DOHH2 (cell line): ENCODE measurements around the gene ERC2.
"Not testable (repeated sequence)": the region's sequence is repeated elsewhere in the genome, so short reads cannot be mapped to it uniquely, and the experiment has no call there.

Experiments
- H3F3A ChIP-seq: fragments of 200-600 bp; sonication (generic), shearing (Covaris generic); 2 replicates; pipeline ENCODE4 v1.6.0; 2016; ENCODE audit warnings: antibody characterized with exemption, mild to moderate bottlenecking; ENCODE audit not compliant: control insufficient read depth, insufficient read depth
- H3K27ac ChIP-seq: fragments of 200-600 bp; sonication (generic); 2 replicates; pipeline ENCODE4 v1.5.1; 2014; ENCODE audit warnings: low read depth, mild to moderate bottlenecking, low read length, moderate library complexity
- H3K27me3 ChIP-seq: fragments of 200-600 bp; sonication (generic); 2 replicates; pipeline ENCODE4 v1.6.1; 2014; ENCODE audit warnings: mild to moderate bottlenecking, low read length, mixed read lengths; ENCODE audit not compliant: control insufficient read depth
- H3K36me3 ChIP-seq: fragments of 200-600 bp; sonication (generic); 2 replicates; pipeline ENCODE4 v1.6.1; 2014; ENCODE audit warnings: mild to moderate bottlenecking, low read length, moderate library complexity, mixed read lengths; ENCODE audit not compliant: control insufficient read depth
- H3K4me1 ChIP-seq: fragments of 200-600 bp; sonication (generic); 2 replicates; pipeline ENCODE4 v1.6.1; 2014; ENCODE audit warnings: mild to moderate bottlenecking, low read length, mixed read lengths; ENCODE audit not compliant: control insufficient read depth
- H3K4me2 ChIP-seq: fragments of 200-600 bp; sonication (generic); 2 replicates; pipeline ENCODE4 v1.6.0; 2014; ENCODE audit warnings: mild to moderate bottlenecking, low read length, moderate library complexity
- H3K4me3 ChIP-seq: fragments of 200-600 bp; sonication (generic); 2 replicates; pipeline ENCODE4 v1.5.1; 2014; ENCODE audit warnings: mild to moderate bottlenecking, low read length, mixed read lengths
- H3K79me2 ChIP-seq: fragments of 200-600 bp; sonication (generic); 2 replicates; pipeline ENCODE4 v1.6.1; 2014; ENCODE audit warnings: mild to moderate bottlenecking, low read length, mixed read lengths; ENCODE audit not compliant: control insufficient read depth
- H3K9me2 ChIP-seq: fragments of 200-600 bp; sonication (generic); replicated peaks from 2 replicates; pipeline ENCODE4 v1.6.1; 2014; ENCODE audit warnings: mild to moderate bottlenecking, low read length, mixed read lengths; ENCODE audit not compliant: control insufficient read depth
- H3K9me3 ChIP-seq: fragments of 200-600 bp; sonication (generic); 2 replicates; pipeline ENCODE4 v1.6.1; 2014; ENCODE audit warnings: antibody characterized with exemption, low read length, mixed read lengths; ENCODE audit not compliant: control insufficient read depth, insufficient read depth
- H4K20me1 ChIP-seq: fragments of 200-600 bp; sonication (generic); 2 replicates; pipeline ENCODE4 v1.6.0; 2014; ENCODE audit warnings: low read depth, mild to moderate bottlenecking, antibody characterized with exemption, low read length, moderate library complexity; ENCODE audit not compliant: control insufficient read depth, insufficient read depth
- CTCF ChIP-seq: fragments of 200-600 bp; sonication (generic); IDR thresholded peaks from one replicate; pipeline ENCODE4 v1.5.1; 2014; ENCODE audit warnings: antibody characterized with exemption, mild to moderate bottlenecking, low read depth, low read length; ENCODE audit not compliant: poor library complexity, severe bottlenecking
- EZH2phosphoT487 ChIP-seq: fragments of 200-600 bp; sonication (generic); IDR thresholded peaks from 2 replicates; pipeline ENCODE4 v1.6.1; 2017; ENCODE audit warnings: borderline replicate concordance, mild to moderate bottlenecking, antibody characterized with exemption, low read length, moderate library complexity, mixed read lengths

Gene ERC2

GRCh38 chr3:56023546-56023945 is 444.7 kb downstream of the ERC2 start:
- TF ChIP-seq CTCF (no peak), EZH2phosphoT487 (no peak)

GRCh38 chr3:56022619-56023018 is 445.6 kb downstream of the ERC2 start:
- no peaks in the 10 kb centered on the region for H4K20me1 ChIP-seq
- no peaks in the 10 kb centered on the region for H3K79me2 ChIP-seq
- no peak overlapping the region for H3K27ac ChIP-seq
- H3K4me3 ChIP-seq: no peak overlapping the region
- no peaks in the 10 kb centered on the region for H3K9me3 ChIP-seq
- no peaks in the 10 kb centered on the region for H3K36me3 ChIP-seq
- no peak for TF ChIP-seq CTCF
- no peak for TF ChIP-seq EZH2phosphoT487
- H3K9me2 ChIP-seq: no peaks in the 10 kb centered on the region
- H3K27me3 ChIP-seq: no peaks in the 10 kb centered on the region
- H3F3A ChIP-seq: no peaks in the 10 kb centered on the region
- H3K4me2 ChIP-seq: no peak overlapping the region
- no peaks in the 10 kb centered on the region for H3K4me1 ChIP-seq

More at GRCh38 chr3:56023546-56023945, 444.7 kb downstream of the ERC2 start:
- H3K4me3 ChIP-seq: no peak overlapping the region
- H3K9me3 ChIP-seq: no peaks in the 10 kb centered on the region
- no peak overlapping the region for H3K27ac ChIP-seq
- no peaks in the 10 kb centered on the region for H3K27me3 ChIP-seq
- no peaks in the 10 kb centered on the region for H3K79me2 ChIP-seq
- no peaks in the 10 kb centered on the region for H3K9me2 ChIP-seq
- H3K36me3 ChIP-seq: no peaks in the 10 kb centered on the region
- no peaks in the 10 kb centered on the region for H3K4me1 ChIP-seq
- no peaks in the 10 kb centered on the region for H4K20me1 ChIP-seq
- no peaks in the 10 kb centered on the region for H3F3A ChIP-seq
- no peak overlapping the region for H3K4me2 ChIP-seq

- no peaks in the 10 kb centered on the region for H3K4me1 ChIP-seq
- TF ChIP-seq EZH2phosphoT487 (no peak), CTCF (no peak)
- no peaks in the 10 kb centered on the region for H3K9me3 ChIP-seq
- no peak overlapping the region for H3K4me2 ChIP-seq
- H3K9me2 ChIP-seq: no peaks in the 10 kb centered on the region
- H3F3A ChIP-seq: no peaks in the 10 kb centered on the region
- no peak overlapping the region for H3K27ac ChIP-seq
- no peak overlapping the region for H3K4me3 ChIP-seq
- no peaks in the 10 kb centered on the region for H3K27me3 ChIP-seq
- no peaks in the 10 kb centered on the region for H3K36me3 ChIP-seq
- no peaks in the 10 kb centered on the region for H3K79me2 ChIP-seq
- H4K20me1 ChIP-seq: no peaks in the 10 kb centered on the region
Observed at GRCh38 chr3:56019490-56020146, 448.6 kb downstream of the ERC2 start.

GRCh38 chr3:56015374-56015773 is 452.9 kb downstream of the ERC2 start:
- H3K4me1 ChIP-seq, H3K36me3 ChIP-seq, H3F3A ChIP-seq, H3K4me3 ChIP-seq, H3K79me2 ChIP-seq, H3K27ac ChIP-seq, H3K9me2 ChIP-seq, H4K20me1 ChIP-seq, H3K27me3 ChIP-seq, H3K9me3 ChIP-seq, H3K4me2 ChIP-seq: not testable (repeated sequence)
